PC-9 (cell line): ENCODE measurements around the gene TUSC1. TPM values are rescaled to one million over a fixed set of nuclear protein-coding genes. Genes with fewer than 3 reads are reported as not detected.

Source experiments
- BruUV-seq: library from RNA; stranded (reverse); fragments of 400-500 nt; replicated peaks from 2 replicates; lab custom pipeline; 2021; lab: Mats Ljungman, UMichigan
- CTCF ChIA-PET: fragments of 300-600 bp; sonication (Branson Sonifier 250); formaldehyde crosslinking; loops from one replicate; lab custom pipeline; 2022; ENCODE audit warnings: antibody characterized with exemption; lab: Charles Lee
- POLR2A ChIA-PET: fragments of 300-600 bp; sonication (Branson Sonifier 250); formaldehyde crosslinking; loops from one replicate; lab custom pipeline; 2022; ENCODE audit warnings: antibody characterized with exemption; ENCODE audit not compliant: unreplicated experiment; lab: Charles Lee
- DNase-seq, 2 experiments: peaks; one replicate each; pipeline versions ENCODE4 v3.0.0 to v3.0.0-alpha.2; 2015 to 2022; ENCODE audit warnings: mixed read lengths in 1 of 2
- H2AFZ ChIP-seq: fragments of 200-600 bp; sonication (generic); 2 replicates; pipeline ENCODE4 v1.8.1; 2017; ENCODE audit warnings: antibody characterized with exemption
- H3F3A ChIP-seq: fragments of 200-600 bp; sonication (generic); 2 replicates; pipeline ENCODE4 v1.8.1; 2017; ENCODE audit warnings: antibody characterized with exemption, mild to moderate bottlenecking, low read depth; ENCODE audit not compliant: insufficient read depth
- H3K27ac ChIP-seq: fragments of 200-600 bp; sonication (generic); 2 replicates; pipeline ENCODE4 v1.6.1; 2016; ENCODE audit warnings: mixed run types
- H3K27me3 ChIP-seq: fragments of 200-600 bp; sonication (generic); 2 replicates; pipeline ENCODE4 v1.6.1; 2016; ENCODE audit warnings: low read depth, mixed run types; ENCODE audit not compliant: insufficient read depth
- H3K36me3 ChIP-seq: fragments of 200-600 bp; sonication (generic); 2 replicates; pipeline ENCODE4 v1.6.1; 2016; ENCODE audit warnings: low read depth, mixed run types
- H3K4me1 ChIP-seq: fragments of 200-600 bp; sonication (generic); replicated peaks from 2 replicates; pipeline ENCODE4 v1.6.1; 2016; ENCODE audit warnings: mixed run types; ENCODE audit not compliant: insufficient read depth
- H3K4me2 ChIP-seq: fragments of 200-600 bp; sonication (generic); 2 replicates; pipeline ENCODE4 v1.6.1; 2017; ENCODE audit warnings: mixed run types
- H3K4me3 ChIP-seq: fragments of 200-600 bp; sonication (generic); 2 replicates; pipeline ENCODE4 v1.6.1; 2016; ENCODE audit warnings: mixed run types
- H3K79me2 ChIP-seq: fragments of 200-600 bp; sonication (generic); 2 replicates; pipeline ENCODE4 v1.6.1; 2017; ENCODE audit warnings: low read depth, mixed run types
- H3K9me2 ChIP-seq: fragments of 200-600 bp; sonication (generic); 2 replicates; pipeline ENCODE4 v1.8.1; 2017; ENCODE audit warnings: mild to moderate bottlenecking; ENCODE audit not compliant: insufficient read depth
- H3K9me3 ChIP-seq: fragments of 200-600 bp; sonication (generic); 2 replicates; pipeline ENCODE4 v1.8.1; 2016; ENCODE audit warnings: low read depth; ENCODE audit not compliant: insufficient read depth
- H4K20me1 ChIP-seq: fragments of 200-600 bp; sonication (generic); 2 replicates; pipeline ENCODE4 v1.8.1; 2017; ENCODE audit not compliant: insufficient read depth
- EZH2 ChIP-seq: fragments of 200-600 bp; sonication (generic); IDR thresholded peaks from 2 replicates; pipeline ENCODE4 v1.8.0; 2017; ENCODE audit warnings: antibody characterized with exemption, low read depth
- intact Hi-C: fragments of 100-400 bp; cut with micrococcal nuclease; formaldehyde crosslinking; loops from one replicate; pipeline ENCODE4 v1.10.0; 2022; ENCODE audit not compliant: unreplicated experiment
- total RNA-seq: library from RNA; stranded (reverse); gene quantifications from 2 replicates; pipeline ENCODE4 v1.2.3, GENCODE V29; 2021
- TF ChIP-seq, protein P1 (sequence below): fragments of 200-600 bp; sonication (generic); conservative IDR thresholded peaks from 2 replicates; pipeline ENCODE4 v1.6.1; 2017; ENCODE audit warnings: mixed run types, antibody characterized with exemption, mild to moderate bottlenecking, moderate library complexity

The TUSC1 gene
- total RNA-seq, 1 experiment from 2014 or later = 0.39 TPM

DNA sequence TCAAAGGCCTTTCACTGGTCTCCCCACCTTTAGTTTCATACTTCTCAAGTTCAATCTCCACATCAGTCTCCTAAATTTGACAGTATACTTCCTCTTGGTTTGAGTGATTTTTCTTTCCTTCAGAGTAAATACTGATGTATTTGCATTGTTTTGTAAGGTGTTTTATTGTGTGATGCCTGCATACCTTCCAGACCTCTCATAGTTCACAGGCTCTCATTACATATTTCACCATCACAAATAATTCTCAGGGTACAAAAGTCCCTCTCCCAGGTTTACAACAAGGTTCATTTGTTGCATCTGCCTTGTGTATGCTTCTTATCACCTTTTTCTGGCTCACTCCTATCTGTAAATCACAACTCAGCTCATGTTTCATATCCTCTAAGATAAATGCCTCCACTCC, 22.2 kb upstream of the TUSC1 start:
- DNase-seq = peak in 1 of 2 experiments; percentile 87
- Histone ChIP-seq H3K4me1 (peaks cover 20% of the 10 kb centered on the region), H3K27me3 (no peaks in the 10 kb centered on the region), H3K4me3 (no peak overlapping the region), H3K4me2 (peak overlapping the region; percentile 39; the same call in 1 of the 2 replicates), H3K9me3 (no peaks in the 10 kb centered on the region), H3K9me2 (no peaks in the 10 kb centered on the region), H3K27ac (peak overlapping the region; percentile 81), H4K20me1 (no peaks in the 10 kb centered on the region), H3K36me3 (no peaks in the 10 kb centered on the region), H3K79me2 (no peaks in the 10 kb centered on the region), H2AFZ (no peak overlapping the region), H3F3A (peaks cover 14% of the 10 kb centered on the region; the same call in 1 of the 2 replicates)
- intact Hi-C loops = no loop called here
- TF ChIP-seq, protein P1, sequence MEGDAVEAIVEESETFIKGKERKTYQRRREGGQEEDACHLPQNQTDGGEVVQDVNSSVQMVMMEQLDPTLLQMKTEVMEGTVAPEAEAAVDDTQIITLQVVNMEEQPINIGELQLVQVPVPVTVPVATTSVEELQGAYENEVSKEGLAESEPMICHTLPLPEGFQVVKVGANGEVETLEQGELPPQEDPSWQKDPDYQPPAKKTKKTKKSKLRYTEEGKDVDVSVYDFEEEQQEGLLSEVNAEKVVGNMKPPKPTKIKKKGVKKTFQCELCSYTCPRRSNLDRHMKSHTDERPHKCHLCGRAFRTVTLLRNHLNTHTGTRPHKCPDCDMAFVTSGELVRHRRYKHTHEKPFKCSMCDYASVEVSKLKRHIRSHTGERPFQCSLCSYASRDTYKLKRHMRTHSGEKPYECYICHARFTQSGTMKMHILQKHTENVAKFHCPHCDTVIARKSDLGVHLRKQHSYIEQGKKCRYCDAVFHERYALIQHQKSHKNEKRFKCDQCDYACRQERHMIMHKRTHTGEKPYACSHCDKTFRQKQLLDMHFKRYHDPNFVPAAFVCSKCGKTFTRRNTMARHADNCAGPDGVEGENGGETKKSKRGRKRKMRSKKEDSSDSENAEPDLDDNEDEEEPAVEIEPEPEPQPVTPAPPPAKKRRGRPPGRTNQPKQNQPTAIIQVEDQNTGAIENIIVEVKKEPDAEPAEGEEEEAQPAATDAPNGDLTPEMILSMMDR = no peak
- no peak for TF ChIP-seq EZH2
- POLR2A ChIA-PET = no interaction called here
- CTCF ChIA-PET = no interaction called here
- no TSS peak for BruUV-seq

DNA sequence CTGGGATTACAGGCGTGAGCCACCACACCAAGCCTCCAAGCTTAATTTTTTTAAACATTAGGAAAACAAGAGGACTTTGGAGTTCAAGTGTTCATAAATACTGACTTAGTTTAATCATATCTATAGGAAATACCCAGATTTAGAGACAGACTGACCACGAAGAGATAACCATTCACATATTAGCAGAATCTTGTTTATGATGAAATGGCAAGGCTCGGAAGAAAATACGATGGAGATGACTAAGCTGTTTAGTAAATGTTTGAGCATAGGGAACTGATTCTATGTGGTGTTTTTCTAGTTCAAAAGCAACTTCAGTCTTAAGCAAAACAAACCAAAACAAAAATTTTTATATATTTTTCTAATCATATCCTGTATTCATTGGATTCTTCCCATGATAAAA, 13.5 kb upstream of the TUSC1 start:
- CTCF ChIA-PET = no interaction called here
- Histone ChIP-seq H3F3A (no peaks in the 10 kb centered on the region), H2AFZ (no peak overlapping the region), H3K27me3 (no peaks in the 10 kb centered on the region), H3K27ac (no peak overlapping the region), H3K36me3 (no peaks in the 10 kb centered on the region), H4K20me1 (no peaks in the 10 kb centered on the region), H3K4me3 (no peak overlapping the region), H3K4me2 (no peak overlapping the region), H3K9me3 (no peaks in the 10 kb centered on the region), H3K4me1 (no peaks in the 10 kb centered on the region), H3K79me2 (no peaks in the 10 kb centered on the region), H3K9me2 (no peaks in the 10 kb centered on the region)
- no TSS peak for BruUV-seq
- POLR2A ChIA-PET = no interaction called here
- no peak for DNase-seq
- intact Hi-C loops = no loop called here
- TF ChIP-seq EZH2 = no peak
- TF ChIP-seq, protein P1 = no peak

DNA sequence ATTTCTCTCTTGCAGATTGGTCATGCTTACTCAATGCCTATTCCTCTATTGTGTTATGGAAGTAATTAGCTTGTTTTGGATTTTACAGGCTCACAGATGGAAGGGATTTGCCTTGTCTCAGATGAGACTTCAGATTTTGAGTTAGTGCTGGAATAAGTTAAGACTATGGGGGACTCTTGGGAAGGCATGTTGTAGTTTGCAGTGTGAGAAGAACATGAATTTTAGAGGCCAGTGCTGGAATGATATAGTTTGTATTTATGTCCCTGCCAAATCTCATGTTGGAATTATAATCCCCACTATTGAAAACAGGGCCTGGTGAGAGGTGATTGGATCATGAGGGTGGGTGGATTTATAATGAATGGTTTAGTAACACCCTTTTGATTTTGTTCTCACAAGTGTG, 6.1 kb upstream of the TUSC1 start:
- H3K4me2 ChIP-seq = no peak overlapping the region
- H4K20me1 ChIP-seq = no peaks in the 10 kb centered on the region
- no peaks in the 10 kb centered on the region for H3K9me2 ChIP-seq
- no peaks in the 10 kb centered on the region for H3K27me3 ChIP-seq
- POLR2A ChIA-PET = no interaction called here
- H3F3A ChIP-seq = no peaks in the 10 kb centered on the region
- TF ChIP-seq EZH2 = no peak
- CTCF ChIA-PET = no interaction called here
- no peaks in the 10 kb centered on the region for H3K36me3 ChIP-seq
- no peak overlapping the region for H2AFZ ChIP-seq
- H3K27ac ChIP-seq = no peak overlapping the region
- intact Hi-C loops = no loop called here
- no peak overlapping the region for H3K4me3 ChIP-seq
- no peaks in the 10 kb centered on the region for H3K79me2 ChIP-seq
- no peak for DNase-seq
- no peaks in the 10 kb centered on the region for H3K9me3 ChIP-seq
- no TSS peak for BruUV-seq
- H3K4me1 ChIP-seq = no peaks in the 10 kb centered on the region

DNA sequence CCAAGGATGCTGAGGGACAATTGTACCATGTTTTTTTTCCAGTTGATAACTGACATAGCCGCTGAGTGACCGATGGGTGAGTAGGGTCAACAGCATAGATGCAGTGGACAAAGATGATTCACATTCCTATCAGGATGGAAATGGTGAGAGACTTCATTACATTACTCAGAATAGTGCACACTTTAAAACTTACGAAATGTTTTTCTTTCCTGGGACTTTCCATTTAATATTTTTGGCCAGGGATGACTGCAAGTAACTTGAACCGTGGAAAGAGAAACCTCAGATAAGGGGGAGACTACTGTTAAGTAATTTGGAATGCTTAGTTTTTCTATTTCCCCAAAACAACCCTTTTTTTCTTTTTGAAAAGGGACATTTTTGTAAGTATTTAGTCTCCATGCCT, 3.0 kb upstream of the TUSC1 start:
- Histone ChIP-seq H3K4me3 (no peak overlapping the region), H3K4me2 (no peak overlapping the region), H4K20me1 (no peaks in the 10 kb centered on the region), H3K79me2 (no peaks in the 10 kb centered on the region), H2AFZ (no peak overlapping the region), H3K36me3 (no peaks in the 10 kb centered on the region), H3K9me3 (no peaks in the 10 kb centered on the region), H3K9me2 (no peaks in the 10 kb centered on the region), H3K27ac (no peak overlapping the region), H3F3A (0 out of 2 replicates have a peak, but pooled peaks cover 4% of the 10 kb centered on the region), H3K27me3 (no peaks in the 10 kb centered on the region), H3K4me1 (peaks cover 14% of the 10 kb centered on the region)
- ChIA-PET CTCF (no interaction called here), POLR2A (no interaction called here)
- TF ChIP-seq, protein P1 = no peak
- TF ChIP-seq EZH2 = no peak
- intact Hi-C loops = no loop called here
- BruUV-seq = no TSS peak
- DNase-seq = no peak
